Pancreas (tissue), 10 donors: ENCODE measurements around the gene DYDC2. TPM values are rescaled to one million over a fixed set of nuclear protein-coding genes. Genes with fewer than 3 reads are reported as not detected.

Source experiments
- ATAC-seq, 4 donors: fragments of 200-7000 bp; cut with Tn5 transposase; one replicate each; pipeline versions ENCODE4 v1.8.0 to v1.9.1; 2020; ENCODE audit warnings: mild to moderate bottlenecking in 4 of 4, moderate library complexity in 4 of 4
- DNase-seq, 6 donors: peaks; one replicate each; pipeline ENCODE4 v3.0.0-alpha.2; 2020
- FAIRE-seq: peaks from 2 replicates; lab custom pipeline; 2012; peaks lifted over from hg19 to GRCh38; lab: Jason Lieb, UNC
- H3K27ac ChIP-seq, 4 donors: fragments of 200-600 bp; sonication (generic); 1 replicate in 3 of 4; 2 replicates in 1 of 4; pipeline versions ENCODE4 v1.5.0 to v1.8.0; 2020
- H3K27me3 ChIP-seq, 4 donors: fragments of 200-600 bp; one replicate each; pipeline ENCODE4 v1.8.0; 2021
- H3K36me3 ChIP-seq, 3 donors: fragments of 200-600 bp; sonication (generic) in 1 of 3; one replicate each; pipeline versions ENCODE4 v1.5.0 to v1.8.0; 2020 to 2021
- H3K4me1 ChIP-seq, 3 donors: fragments of 200-600 bp; one replicate each; pipeline ENCODE4 v1.8.0; 2021
- H3K4me3 ChIP-seq, 4 donors: fragments of 200-600 bp; sonication (generic) in 2 of 4; one replicate each; pipeline versions ENCODE4 v1.5.0 to v1.8.0; 2020 to 2021
- H3K9me3 ChIP-seq, 4 donors: fragments of 200-600 bp; one replicate each; pipeline ENCODE4 v1.8.0; 2021
- CTCF ChIP-seq, 4 donors: fragments of 200-600 bp; sonication (generic) in 3 of 4; IDR thresholded peaks; one replicate each; pipeline versions ENCODE4 v1.5.0 to v1.8.0; 2021; ENCODE audit warnings: antibody characterized with exemption in 4 of 4
- WGBS, 2 donors: extraction: QIAGEN DNeasy Blood & Tissue Kit; methylation state at CpG; one replicate each; pipeline ENCODE4 v1.1.7; 2013; 5-methylcytosine and 5-hydroxymethylcytosine counted together
- intact Hi-C, 3 donors: fragments of 100-400 bp; cut with DNase I; formaldehyde crosslinking; loops; one replicate each; pipeline versions ENCODE4 v1.11.1 to v1.14.2; 2022
- polyA plus RNA-seq, 2 donors: library from polyadenylated mRNA; stranded (reverse); fragments of 200-250 nt; gene quantifications; one replicate each; pipeline ENCODE4 v1.2.3, GENCODE V29; 2013
- total RNA-seq, 6 donors: library from RNA; stranded (reverse); fragmentation: NEBNext Ultra II Directional in 4 of 6; extraction: Animal tissue kit (Norgen Biotek cat#: 25700) in 4 of 6; gene quantifications; one replicate each; pipeline versions ENCODE4 v1.2.1 to v1.2.4, GENCODE V29; 2021 to 2023
- donor health status: healthy with polysubstance abuse.
- donor health status: DM: no; HTN: no; CAD: no; lungs with moderate emphysema.
- donor health status: DM: no; HTN: no; CAD: no.
- donor health status: control.
- donor health status: control.
- donor health status: Bipolar disorder and iron deficiency.
- donor health status: DM: yes; HTN: yes; CAD: no.
- donor health status: DM: no; HTN: no; CAD: no.
- donor health status: DM: no; HTN: no; CAD: no.
- donor health status: DM: yes; HTN: yes; CAD: no.

DYDC2 gene
- total and polyA plus RNA-seq, 8 donors: 0.05 to 0.44 (median 0.24) TPM; not detected in 4

GRCh38 chr10:80323311-80323710, 33.3 kb upstream of the DYDC2 start:
- no peak for DNase-seq

GRCh38 chr10:80324086-80324485, 32.5 kb upstream of the DYDC2 start:
- intact Hi-C loops: no loop called here
- FAIRE-seq: no peak
- Histone ChIP-seq H3K36me3 (no peaks in the 10 kb centered on the region), H3K27me3 (no peaks in the 10 kb centered on the region), H3K9me3 (no peaks in the 10 kb centered on the region), H3K4me1 (peaks cover 0 to 53% (median 20%) of the 10 kb centered on the region in 3 donors), H3K4me3 (no peak overlapping the region), H3K27ac (peak overlapping the region in 1 of 4 donors; percentile 10)
- no peak for DNase-seq
- WGBS, 2 donors: 38 to 66% methylated on average over 1 of the region's 1 CpG
- peak in 2 of 4 donors; percentile 45 to 48 for ATAC-seq
- TF ChIP-seq CTCF (IDR thresholded peaks at IDR 0.05): no peak

More at GRCh38 chr10:80323311-80323710, 33.3 kb upstream of the DYDC2 start:
- no peak for FAIRE-seq
- Histone ChIP-seq H3K4me1 (peaks cover 0 to 58% (median 24%) of the 10 kb centered on the region in 3 donors), H3K9me3 (no peaks in the 10 kb centered on the region), H3K4me3 (no peak overlapping the region), H3K27ac (peak overlapping the region in 2 of 4 donors; percentile 51 to 65), H3K27me3 (no peaks in the 10 kb centered on the region), H3K36me3 (no peaks in the 10 kb centered on the region)
- no peak for TF ChIP-seq CTCF (IDR thresholded peaks at IDR 0.05)
- intact Hi-C loops: no loop called here
- WGBS, 2 donors: 62 to 74% methylated on average over 3 of the region's 3 CpGs
- ATAC-seq: no peak

- peak; percentile 26 to 64 (median 56) for ATAC-seq
- Histone ChIP-seq H3K9me3 (no peaks in the 10 kb centered on the region), H3K4me3 (no peak overlapping the region), H3K4me1 (peaks cover 0 to 44% (median 18%) of the 10 kb centered on the region in 3 donors), H3K27me3 (no peaks in the 10 kb centered on the region), H3K27ac (peak overlapping the region in 2 of 4 donors; percentile 10 to 15), H3K36me3 (no peaks in the 10 kb centered on the region)
- 27 to 29% methylated on average over 6 of the region's 6 CpGs for WGBS, 2 donors
- FAIRE-seq: no peak
- intact Hi-C loops: no loop called here
- DNase-seq: peak in 2 of 6 donors; percentile 26 to 34
- no peak for TF ChIP-seq CTCF (IDR thresholded peaks at IDR 0.05)
Observed at GRCh38 chr10:80324891-80325364, 31.7 kb upstream of the DYDC2 start.

GRCh38 chr10:80333983-80334382, 22.6 kb upstream of the DYDC2 start:
- Histone ChIP-seq H3K9me3 (no peaks in the 10 kb centered on the region), H3K36me3 (no peaks in the 10 kb centered on the region), H3K4me1 (no peaks in the 10 kb centered on the region), H3K27ac (no peak overlapping the region), H3K4me3 (no peak overlapping the region), H3K27me3 (no peaks in the 10 kb centered on the region)
- ATAC-seq: peak in 1 of 4 donors; percentile 18
- 98% methylated on average over 1 of the region's 1 CpG for WGBS, 2 donors
- no peak for TF ChIP-seq CTCF (IDR thresholded peaks at IDR 0.05)
- intact Hi-C loops: no loop called here
- no peak for FAIRE-seq
- DNase-seq: no peak

- intact Hi-C loops: no loop called here
- DNase-seq (no peak), FAIRE-seq (no peak), ATAC-seq (no peak)
- 59 to 88% methylated on average over 1 of the region's 1 CpG for WGBS, 2 donors
- Histone ChIP-seq H3K27ac (no peak overlapping the region), H3K4me3 (no peak overlapping the region), H3K36me3 (no peaks in the 10 kb centered on the region), H3K27me3 (no peaks in the 10 kb centered on the region), H3K9me3 (no peaks in the 10 kb centered on the region), H3K4me1 (no peaks in the 10 kb centered on the region)
- no peak for TF ChIP-seq CTCF (IDR thresholded peaks at IDR 0.05)
Observed at GRCh38 chr10:80344276-80344675, 12.3 kb upstream of the DYDC2 start.
